Germinal center (tissue), 1 donor: ENCODE results near the gene FRMD4A.
"Not testable (repeated sequence)": the region's sequence is repeated elsewhere in the genome, so short reads cannot be mapped to it uniquely, and the experiment has no call there.

Experiments used
- DNase-seq: peaks from one replicate; pipeline ENCODE4 v3.0.0; 2012; ENCODE audit warnings: mixed read lengths, low spot score

The FRMD4A gene

DNA sequence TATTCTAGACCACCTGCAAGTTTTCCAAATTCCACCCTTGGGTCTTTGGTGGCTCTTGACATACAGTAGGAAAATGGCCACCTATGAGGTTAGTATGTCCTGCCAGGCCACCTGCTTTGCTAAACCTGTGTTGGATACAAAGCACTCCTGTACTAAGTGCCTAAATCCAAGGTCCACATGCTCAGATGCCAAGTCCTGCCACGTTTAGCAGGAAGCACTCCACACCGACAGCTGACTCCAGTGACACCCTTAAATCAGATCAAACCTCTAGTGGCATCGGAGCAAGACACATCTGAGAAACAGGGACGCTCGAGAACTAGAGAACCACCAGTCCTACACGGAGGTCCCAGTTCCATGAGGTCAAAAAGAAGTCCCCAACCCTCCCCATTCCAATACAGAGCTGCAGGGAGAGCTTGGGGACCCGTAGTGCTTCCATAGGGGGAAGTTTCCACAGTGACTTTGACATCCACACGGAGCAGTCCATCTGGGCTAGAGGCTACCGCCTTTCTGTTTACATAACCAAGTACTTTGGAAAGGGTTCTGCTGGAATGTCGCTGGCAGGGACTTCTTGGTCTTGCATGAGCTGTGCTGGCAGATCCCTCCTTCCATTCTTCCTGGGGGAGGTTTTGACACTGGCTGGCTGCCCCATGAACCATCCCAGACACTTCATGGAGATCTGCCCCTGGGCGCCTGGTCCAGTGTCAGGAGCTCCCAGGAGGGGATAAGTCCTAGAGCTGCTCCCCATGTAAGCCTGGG lies 453.4 kb downstream of the FRMD4A start:
- no peak for DNase-seq

DNA sequence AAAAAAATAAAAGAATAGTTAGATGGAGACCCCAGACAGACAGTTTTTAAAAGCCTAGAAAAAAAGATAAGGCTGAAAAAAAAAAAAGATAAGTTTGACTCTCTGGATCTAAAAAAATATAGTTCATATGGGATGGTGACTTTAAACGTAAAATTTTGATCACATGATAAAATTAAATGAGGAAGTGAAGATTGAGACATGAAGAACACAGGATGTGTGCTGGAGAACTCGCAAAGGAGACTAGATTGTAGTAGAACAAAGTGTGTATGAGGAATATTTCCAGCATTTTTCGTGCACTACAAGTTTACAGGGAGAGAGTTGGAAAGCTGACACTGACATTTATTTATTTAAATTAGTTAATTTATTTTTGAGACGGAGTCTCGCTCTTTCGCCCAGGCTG lies 457.5 kb downstream of the FRMD4A start:
- peak; percentile 36 for DNase-seq

DNA sequence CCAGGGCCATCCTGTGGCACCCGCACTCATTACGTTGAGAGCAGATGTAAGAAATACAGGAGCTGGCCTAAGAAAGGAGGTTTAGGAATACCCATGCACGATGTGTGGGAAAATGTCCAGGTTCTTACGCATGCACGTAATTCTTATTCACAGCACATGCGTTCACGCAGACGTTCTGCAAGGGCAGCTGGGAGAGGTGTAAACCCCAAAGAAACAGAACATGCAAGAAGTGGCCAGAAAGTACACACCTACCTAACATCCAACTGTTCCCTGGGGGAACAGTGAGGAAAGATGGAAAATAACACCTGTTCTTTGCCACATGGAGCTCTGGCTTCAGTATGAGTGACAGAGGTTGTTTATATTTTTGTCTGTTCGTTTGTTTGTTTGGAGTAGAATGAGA lies 458.3 kb downstream of the FRMD4A start:
- no peak for DNase-seq

DNA sequence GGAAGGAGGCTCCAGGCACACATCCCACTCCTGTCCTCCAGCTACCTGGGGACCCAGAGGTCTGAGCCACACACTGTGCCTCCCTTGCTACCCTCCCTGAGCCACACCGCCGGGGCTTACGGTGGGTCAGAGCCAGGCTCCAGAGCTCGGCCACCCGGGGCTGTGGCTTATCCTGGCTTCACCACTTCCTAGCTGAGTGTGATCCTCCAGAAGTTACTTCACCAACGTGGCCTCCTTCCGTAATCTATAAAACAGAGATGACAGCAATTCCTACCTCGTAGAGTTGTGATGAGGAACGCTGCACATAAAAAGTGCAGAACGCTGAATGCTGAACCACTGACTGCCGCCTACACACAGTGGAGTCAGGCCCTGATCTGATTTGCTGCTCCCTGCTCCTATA lies 458.9 kb downstream of the FRMD4A start:
- no peak for DNase-seq

DNA sequence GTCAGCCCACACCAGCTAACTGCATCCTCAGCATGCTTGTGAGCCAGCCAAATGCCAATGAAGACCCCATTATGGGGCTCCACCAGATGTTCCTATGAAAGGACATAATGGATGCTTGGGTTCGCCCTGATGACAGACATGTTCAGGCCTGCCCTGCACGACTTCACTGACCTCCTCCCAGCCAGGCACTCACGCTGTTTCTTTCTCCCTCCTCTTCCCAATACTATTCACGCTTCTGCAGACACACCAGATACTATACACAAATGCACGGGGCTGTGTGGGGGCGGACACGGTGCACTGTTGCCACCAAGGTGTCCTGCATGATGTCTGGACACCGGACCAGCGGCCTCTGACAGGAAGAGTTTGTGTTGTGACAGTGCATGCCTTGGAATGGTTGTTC lies 459.7 kb downstream of the FRMD4A start:
- no peak for DNase-seq

DNA sequence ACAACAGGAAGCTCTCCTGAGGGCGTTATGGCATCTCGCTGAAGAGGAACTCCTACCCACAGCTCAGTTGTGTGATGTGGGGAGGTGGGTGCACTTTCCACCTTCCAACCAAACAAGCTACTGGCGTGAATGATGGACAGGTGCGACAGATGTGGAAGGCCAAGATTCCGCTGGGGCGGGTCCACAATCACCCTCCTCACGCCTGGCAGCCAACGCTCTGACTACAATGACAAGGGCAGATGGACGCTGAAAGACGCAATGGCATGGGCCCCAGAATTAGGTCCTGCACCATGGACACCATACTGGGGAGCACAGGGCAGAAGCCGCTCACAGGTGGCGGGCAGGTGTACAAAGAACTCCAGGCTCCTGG lies 461.4 kb downstream of the FRMD4A start:
- DNase-seq: no peak

DNA sequence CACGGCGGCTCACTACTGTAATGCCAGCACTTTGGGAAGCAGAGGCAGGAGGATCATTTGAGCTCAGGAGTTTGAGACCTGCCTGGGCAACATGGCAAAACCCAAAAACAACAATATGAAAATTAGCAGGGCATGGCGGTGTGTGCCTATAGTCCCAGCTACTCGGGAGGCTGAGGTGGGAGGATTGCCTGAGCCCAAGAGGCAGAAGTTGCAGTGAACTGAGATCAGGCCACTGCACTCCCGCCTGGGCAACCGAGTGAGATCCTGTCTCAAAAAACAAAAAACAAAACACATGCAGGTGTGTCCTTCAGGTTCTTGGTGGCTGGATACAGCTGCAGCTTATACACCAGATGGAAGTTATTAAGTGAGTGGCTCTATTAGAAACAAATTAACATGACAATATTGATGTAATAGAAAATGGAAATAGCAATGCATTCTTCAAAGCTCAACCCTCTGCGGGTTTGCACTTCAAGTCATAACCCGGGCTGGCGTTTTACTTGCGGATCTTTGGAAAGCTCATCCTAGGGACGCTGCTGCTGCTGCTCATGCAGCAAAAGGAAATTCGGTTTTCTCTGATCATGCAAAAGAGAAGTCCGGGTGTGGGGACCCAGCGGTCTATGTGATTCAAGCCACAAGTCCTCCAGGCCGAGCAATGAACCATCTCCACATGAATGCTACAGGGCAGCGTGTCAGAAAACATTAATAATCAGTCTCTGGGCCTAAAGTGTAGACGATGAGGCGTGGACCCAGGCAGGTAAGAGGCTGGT lies 462.0 kb downstream of the FRMD4A start:
- DNase-seq: no peak

DNA sequence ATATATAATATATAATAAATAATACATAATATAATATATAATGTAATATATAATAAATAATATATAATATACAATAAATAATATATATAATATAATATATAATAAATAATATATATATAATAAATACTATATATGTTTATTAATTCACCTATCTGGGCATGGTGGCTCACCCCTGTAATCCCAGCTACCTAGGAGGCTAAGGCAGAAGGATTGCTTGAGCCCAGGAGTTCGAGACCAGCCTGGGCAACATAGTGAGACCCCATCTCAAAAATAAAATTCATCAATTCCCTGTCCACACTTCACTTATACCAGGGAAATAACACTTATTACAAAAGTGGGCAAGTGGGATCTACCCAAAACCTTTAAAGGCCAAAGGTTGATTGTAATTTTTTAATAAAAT lies 462.9 kb downstream of the FRMD4A start:
- DNase-seq: no peak

DNA sequence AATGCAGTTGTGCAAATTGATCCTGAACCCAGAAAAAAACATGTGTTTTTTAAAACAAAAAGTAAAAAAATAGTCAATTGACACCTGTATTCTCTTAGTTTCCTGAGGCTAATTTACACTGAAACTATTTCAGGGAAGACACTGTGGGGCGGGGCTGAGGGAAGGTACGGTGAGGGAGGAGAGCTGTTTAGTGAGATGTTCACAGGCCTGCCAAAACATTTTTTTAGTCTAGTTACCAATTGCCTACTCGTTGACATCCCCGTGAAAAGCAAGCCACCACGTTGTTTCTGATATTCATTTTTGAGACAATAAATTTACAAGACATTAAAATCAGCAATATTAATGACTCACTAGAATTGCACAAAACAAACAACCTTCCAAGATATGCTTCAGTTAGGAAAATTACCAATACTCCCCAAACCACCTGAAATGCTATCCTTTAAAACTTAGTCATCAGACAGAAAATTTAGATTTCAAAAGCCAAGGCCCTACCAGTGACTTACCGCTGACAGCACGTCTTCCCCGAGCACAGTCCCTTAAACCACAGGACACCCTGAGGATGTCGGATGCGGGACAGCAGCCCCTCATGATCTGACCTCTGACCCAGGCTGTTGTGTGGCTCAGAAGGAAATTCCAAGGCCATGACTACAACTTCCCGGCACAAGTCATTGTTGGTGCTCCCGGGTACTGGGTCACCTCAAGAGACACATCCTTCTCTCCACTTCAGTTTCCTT lies 464.8 kb downstream of the FRMD4A start:
- DNase-seq: no peak

DNA sequence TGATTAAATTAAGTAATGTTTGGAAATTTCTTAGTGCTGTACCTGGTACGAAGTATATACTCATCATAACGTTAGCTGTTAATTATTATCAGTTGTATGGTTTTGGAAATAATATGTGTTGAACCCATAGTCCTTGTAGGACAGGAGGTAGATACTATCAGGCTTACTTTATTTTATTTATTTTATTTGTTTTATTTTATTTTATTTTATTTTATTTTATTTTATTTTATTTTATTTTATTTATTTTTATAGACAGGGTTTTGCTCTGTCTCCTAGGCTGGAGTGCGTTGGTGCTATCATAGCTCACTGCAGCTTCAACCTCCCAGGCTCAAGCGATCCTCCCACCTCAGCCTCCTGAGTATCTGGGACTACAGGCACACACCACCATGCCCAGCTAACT lies 465.5 kb downstream of the FRMD4A start:
- DNase-seq: not testable (repeated sequence)

DNA sequence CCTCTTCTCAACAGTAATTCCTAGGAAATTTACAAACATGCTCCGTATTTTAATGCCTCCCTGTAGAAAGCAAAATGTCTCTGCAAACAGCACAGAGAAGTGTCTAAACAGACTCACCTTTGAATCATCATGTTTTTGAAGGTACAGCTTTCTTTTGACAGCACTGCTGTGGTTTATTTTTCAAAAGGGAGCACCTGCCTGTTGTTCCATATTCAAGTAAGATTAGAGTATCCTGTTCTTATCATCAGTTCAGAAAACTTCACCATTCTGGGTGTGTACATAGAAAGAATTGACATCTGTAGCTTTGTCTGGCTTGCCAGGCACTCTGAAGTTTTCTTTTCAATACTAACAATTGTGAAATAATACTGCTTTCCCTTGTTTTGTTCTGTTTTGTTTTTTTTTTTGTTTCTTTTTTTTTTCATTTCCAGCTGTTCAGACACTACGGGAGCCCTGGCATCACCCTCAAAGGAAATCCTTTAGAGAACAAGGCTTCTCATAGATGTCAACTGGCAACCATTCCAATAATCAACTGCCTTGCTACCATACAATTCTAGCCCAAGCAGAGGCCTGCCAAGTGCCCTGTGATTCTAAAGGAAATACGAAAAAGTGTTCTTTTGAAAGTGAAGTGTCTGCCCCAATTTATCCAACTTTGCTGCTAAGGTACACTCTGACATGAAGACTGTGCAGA lies 468.0 kb downstream of the FRMD4A start:
- no peak for DNase-seq

DNA sequence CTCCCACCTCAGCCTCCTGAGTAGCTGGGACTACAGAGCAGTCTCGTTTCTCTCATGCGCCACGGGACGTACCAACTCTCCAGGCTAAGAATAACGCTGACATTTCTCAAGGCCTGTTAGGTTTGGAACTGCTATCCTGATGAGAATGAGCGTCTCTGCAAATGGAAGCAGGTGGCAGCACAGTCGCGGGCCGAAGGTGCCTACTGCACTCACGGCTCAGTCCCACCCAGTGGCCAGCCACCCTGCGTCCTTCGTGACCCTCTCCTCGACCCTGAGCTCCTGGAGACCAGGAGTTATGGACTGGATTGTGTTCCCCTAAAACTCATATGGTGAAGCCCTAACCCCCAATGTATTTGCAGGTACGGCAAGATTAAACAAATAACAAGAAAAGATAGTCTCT lies 469.8 kb downstream of the FRMD4A start:
- no peak for DNase-seq

DNA sequence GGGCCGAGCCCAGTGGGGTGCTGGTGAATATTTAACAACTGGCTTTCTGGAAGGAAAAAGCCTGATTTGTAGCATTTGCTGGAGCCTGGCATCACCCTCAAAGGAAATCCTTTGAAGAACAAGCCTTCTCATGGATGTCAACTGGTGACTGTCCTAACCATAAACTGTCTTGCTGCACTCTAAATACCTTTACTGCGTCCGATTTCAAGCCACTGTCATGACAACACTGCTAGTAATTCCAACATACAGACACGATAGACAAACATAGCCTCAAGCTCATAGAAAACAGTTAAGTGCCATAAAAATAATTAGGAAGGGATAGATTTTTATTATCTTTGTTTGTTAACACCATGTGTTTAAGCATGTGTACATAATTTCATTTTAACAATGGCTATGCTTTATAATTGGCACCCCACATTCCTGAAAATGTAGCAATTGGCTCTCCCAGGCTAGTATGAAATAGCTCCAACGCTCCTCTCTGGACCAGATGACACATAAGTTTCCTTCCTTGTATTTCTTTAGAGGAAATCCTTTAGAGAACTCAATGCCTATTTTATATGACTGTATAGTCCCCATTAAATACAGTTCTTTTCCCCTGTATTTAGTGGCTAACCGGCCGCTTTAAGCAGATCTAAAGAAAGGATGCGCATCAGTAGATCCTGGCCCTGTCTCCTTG lies 470.6 kb downstream of the FRMD4A start:
- DNase-seq: no peak

DNA sequence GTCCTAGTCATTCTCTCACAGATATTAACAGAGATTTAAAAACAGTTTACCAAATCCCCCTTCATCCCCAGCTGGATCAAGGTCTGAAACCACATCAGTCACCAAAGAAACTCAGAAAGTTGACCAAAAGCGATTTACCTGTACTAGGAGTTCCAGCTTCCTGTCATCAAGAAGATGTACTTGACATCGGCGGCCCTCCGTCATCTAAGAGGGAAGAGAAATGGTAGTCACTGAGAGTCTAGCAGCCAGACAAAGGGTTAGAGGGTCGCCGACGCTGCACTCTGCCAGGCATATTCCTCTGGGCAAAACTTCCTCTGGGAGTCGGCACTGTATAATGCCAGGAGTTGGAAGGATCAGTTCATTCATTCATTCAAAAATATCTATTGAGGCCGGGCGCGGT lies 472.0 kb downstream of the FRMD4A start:
- DNase-seq: no peak

DNA sequence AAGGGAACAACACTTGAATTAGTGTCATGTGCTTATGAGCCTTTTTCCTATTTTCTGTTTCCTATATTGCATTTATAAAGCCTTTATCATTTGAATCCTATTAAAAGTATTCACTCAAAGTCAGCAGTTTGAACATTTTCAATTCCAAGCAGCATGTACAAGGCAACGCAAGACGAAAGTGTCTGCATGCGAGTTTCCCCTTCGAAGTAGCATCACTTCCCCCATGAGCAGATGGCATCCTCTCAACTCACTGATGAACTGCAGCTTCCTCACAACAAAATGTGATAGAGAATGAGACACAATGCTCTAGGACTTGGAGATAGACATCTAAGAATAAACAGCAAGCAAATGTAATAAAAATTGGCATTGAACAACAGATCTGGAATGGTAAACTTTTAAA lies 473.3 kb downstream of the FRMD4A start:
- no peak for DNase-seq

DNA sequence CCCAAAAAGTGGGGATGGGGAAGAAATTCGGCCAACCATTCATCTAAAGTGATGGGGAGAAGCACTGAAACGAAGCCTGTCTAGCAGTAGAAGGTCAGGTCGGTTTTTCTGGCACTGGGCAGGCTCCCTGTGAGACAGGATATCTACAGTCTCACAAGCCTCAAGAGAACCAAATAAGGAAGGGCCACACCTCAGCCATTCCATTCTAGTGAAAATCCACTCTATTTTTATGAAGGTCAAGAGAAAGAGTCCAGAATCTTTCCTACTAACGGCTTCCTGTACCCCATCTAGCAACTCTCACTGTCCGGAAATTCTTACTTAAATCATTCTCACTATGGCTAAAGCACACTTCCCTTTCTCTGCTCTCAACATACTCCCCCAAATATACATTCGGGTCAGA lies 476.9 kb downstream of the FRMD4A start:
- DNase-seq: no peak

DNA sequence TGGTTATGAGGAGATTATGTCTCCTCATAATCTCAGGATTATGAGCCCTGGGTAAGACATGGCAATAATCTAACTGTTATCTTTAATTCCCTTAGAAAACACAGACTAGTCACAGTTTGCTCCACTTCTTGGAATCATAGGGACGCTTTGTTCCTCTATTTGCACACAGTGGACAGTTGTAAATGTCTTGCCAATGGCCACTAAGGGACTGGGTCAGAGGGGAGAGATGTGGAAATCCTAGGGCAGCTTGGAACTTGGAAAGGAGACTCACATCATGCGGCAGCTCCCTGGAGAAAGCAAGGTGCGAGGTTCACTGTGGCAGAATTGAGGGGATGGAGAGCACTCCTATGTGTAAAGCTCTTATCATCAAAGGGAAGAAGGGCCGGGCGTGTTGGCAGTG lies 477.9 kb downstream of the FRMD4A start:
- no peak for DNase-seq

DNA sequence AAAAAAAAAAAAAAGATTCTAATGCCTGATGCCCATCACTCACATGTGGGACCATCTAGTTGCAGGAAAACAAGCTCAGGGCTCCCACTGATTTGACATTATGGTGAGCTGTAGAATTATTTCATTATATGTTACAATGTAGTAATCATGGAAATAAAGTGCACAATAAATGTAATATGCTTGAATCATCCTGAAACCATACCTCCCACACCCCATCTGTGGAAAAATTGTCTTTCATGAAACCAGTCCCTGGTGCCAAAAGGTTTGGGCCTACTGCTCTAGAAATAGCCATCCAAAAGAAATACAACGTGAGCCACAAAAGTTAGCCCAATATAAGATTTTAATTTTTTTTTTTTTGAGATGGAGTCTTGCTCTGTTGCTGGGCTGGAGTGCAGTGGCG lies 478.8 kb downstream of the FRMD4A start:
- DNase-seq: no peak

DNA sequence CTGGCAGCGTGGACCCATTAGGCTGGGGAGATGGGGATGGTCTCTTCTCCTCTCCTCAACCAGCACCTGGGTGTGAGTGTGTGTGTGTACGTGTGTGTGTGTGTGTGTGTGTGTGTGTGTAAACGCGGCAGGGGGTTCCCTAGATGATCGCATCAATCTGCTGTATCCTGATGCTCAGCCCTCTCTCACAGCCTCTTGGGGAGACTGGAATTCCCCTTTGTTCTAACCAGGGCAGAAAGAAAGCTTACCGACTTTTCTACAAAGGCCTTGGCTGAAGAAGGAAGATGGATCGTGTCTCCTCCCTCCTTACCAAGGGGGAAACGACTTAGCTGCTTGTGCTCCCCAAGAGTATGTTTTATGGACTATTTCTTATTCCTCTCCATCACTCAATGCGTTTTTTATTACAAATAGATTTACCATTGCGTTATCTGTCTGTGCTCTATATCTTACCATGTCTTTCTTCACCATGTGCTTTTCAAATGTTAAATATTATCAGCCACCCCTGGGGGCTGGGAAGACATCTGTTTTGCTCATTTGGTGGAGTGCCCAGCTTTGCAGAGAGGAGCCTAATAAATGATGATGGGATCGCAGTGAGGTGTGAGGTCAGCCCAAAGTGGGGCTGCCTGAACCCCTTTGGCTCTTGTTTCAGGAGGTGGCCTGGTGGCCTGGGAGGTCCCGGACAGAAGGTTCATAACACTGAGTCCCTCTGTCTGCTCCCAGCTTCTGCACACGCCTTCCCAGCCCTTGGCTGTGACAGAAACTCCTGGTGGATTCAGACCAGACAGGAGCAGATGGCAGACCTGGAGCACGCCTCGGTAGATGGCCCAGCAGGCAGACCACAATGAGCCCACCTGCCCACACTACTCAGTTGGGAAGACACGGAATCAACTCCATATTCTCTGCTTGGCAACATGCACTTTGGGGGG lies 481.9 kb downstream of the FRMD4A start:
- DNase-seq: no peak

DNA sequence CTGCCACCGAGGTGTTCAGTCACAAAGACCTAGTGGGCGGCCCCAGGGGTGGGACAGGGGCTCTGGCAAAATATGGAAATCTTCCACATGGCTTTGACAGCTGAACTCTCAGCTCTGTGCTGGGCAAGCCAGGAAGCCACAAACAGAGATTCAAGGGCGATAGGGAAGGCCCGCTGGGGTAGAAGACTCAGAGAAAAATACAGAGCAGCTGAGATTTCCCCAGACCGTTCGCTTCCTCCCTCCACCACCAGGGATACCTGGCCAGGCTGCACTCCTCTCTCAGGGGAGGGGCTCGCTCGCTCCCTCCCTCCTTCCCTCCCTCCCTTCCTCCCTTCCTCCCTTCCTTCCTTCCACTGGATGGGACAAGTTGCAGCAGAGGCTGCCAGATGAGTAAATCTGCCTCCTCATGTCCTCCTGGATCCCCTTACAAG lies 483.5 kb downstream of the FRMD4A start:
- DNase-seq: no peak

DNA sequence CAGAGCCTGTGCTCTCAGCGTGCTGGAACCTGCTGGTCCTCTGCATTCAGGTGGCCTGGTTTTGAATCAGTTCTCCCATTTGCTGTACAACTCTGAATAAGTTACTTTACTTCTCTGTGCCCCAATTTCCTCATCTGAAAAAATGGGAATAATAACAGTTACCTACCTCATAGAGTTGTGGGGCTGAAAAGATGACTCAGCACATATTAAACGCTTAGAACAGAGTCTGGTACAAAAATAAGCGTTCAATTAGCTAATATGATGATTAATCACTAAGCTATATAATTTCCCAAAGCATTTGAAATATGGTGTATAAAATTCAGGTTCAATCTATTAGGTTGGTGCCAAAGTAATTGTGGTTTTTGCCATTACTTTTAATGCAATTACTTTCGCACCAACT lies 484.8 kb downstream of the FRMD4A start:
- DNase-seq: no peak
